Osteoblast (primary cell): ENCODE measurements around the gene PDZRN3. TPM values are rescaled to one million over a fixed set of nuclear protein-coding genes. Genes with fewer than 3 reads are reported as not detected.

Experiments used
- DNase-seq: peaks from one replicate; pipeline ENCODE4 v3.0.0; 2011; ENCODE audit warnings: low spot score, mixed read lengths; ENCODE audit not compliant: insufficient read length; ENCODE audit errors: missing footprints
- H2AFZ ChIP-seq: 2 replicates; pipeline ENCODE4 v1.6.0; 2011; ENCODE audit warnings: mild to moderate bottlenecking, low read length
- H3K27ac ChIP-seq: 2 replicates; pipeline ENCODE4 v1.5.1; 2011; ENCODE audit warnings: mild to moderate bottlenecking, low read depth, low read length, moderate library complexity
- H3K27me3 ChIP-seq: 2 replicates; pipeline ENCODE4 v1.6.0; 2012; ENCODE audit warnings: mild to moderate bottlenecking, control low read depth, inconsistent platforms, low read length, moderate library complexity; ENCODE audit not compliant: insufficient read depth
- H3K36me3 ChIP-seq: 2 replicates; pipeline ENCODE4 v1.5.1; 2011; ENCODE audit warnings: mild to moderate bottlenecking, low read length, control low read depth, moderate library complexity; ENCODE audit not compliant: insufficient read depth
- H3K4me1 ChIP-seq: 2 replicates; pipeline ENCODE4 v1.5.1; 2011; ENCODE audit warnings: mild to moderate bottlenecking, low read length, control low read depth, moderate library complexity; ENCODE audit not compliant: insufficient read depth
- H3K4me2 ChIP-seq: 2 replicates; pipeline ENCODE4 v1.6.0; 2011; ENCODE audit warnings: mild to moderate bottlenecking, low read length; ENCODE audit not compliant: insufficient read depth
- H3K4me3 ChIP-seq: fragments of 200-600 bp; sonication (generic); 3 replicates; pipeline ENCODE4 v1.5.1; 2012; ENCODE audit warnings: mild to moderate bottlenecking, low read length, inconsistent platforms; ENCODE audit not compliant: insufficient read depth
- H3K79me2 ChIP-seq: 2 replicates; pipeline ENCODE4 v1.6.0; 2012; ENCODE audit warnings: mild to moderate bottlenecking, low read length, control low read depth, inconsistent platforms; ENCODE audit not compliant: insufficient read depth
- H3K9me3 ChIP-seq: 2 replicates; pipeline ENCODE4 v1.5.1; 2011; ENCODE audit warnings: low read depth, low read length, control low read depth
- H4K20me1 ChIP-seq: 2 replicates; pipeline ENCODE4 v1.6.0; 2012; ENCODE audit warnings: mild to moderate bottlenecking, low read length, control low read depth; ENCODE audit not compliant: insufficient read depth
- total RNA-seq: library from RNA; depleted of rRNA; stranded (reverse); fragments of >200 nt; gene quantifications from 2 replicates; pipeline ENCODE4 v1.2.3, GENCODE V29; 2012
- TF ChIP-seq, protein P1 (sequence below): IDR thresholded peaks from 2 replicates; pipeline ENCODE4 v1.5.1; 2011; ENCODE audit warnings: mild to moderate bottlenecking, low read depth, low read length, moderate library complexity; ENCODE audit errors: extremely low read depth

Gene PDZRN3
- total RNA-seq, 1 donor = 26.4 TPM

DNA sequence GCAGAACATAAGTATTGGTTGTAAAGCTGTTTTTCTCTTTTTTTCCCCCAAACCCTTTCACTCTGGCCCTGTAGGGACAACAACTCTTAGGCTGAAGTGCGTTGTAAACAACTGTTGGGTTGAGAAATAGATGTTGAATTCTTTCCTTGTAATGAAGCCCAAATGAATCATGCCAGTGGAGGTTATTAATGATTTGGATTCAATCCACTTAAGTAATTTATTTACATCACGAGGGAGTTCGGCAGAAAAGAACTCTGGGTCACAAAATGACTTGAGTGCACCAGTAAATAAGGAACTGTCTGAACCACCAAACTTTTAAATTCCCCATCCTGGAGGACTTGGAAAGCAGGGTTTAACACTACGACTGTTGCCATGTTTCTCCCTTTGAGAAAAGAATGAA, 218.9 kb downstream of the PDZRN3 start:
- Histone ChIP-seq H3K4me3 (no peak overlapping the region), H3K27me3 (no peaks in the 10 kb centered on the region), H3K27ac (no peak overlapping the region), H2AFZ (no peak overlapping the region), H3K36me3 (no peaks in the 10 kb centered on the region), H3K4me1 (peaks cover 8% of the 10 kb centered on the region), H3K9me3 (no peaks in the 10 kb centered on the region), H4K20me1 (peaks cover 8% of the 10 kb centered on the region), H3K4me2 (no peak overlapping the region), H3K79me2 (no peaks in the 10 kb centered on the region)
- TF ChIP-seq, protein P1, sequence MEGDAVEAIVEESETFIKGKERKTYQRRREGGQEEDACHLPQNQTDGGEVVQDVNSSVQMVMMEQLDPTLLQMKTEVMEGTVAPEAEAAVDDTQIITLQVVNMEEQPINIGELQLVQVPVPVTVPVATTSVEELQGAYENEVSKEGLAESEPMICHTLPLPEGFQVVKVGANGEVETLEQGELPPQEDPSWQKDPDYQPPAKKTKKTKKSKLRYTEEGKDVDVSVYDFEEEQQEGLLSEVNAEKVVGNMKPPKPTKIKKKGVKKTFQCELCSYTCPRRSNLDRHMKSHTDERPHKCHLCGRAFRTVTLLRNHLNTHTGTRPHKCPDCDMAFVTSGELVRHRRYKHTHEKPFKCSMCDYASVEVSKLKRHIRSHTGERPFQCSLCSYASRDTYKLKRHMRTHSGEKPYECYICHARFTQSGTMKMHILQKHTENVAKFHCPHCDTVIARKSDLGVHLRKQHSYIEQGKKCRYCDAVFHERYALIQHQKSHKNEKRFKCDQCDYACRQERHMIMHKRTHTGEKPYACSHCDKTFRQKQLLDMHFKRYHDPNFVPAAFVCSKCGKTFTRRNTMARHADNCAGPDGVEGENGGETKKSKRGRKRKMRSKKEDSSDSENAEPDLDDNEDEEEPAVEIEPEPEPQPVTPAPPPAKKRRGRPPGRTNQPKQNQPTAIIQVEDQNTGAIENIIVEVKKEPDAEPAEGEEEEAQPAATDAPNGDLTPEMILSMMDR = no peak
- DNase-seq = no peak

DNA sequence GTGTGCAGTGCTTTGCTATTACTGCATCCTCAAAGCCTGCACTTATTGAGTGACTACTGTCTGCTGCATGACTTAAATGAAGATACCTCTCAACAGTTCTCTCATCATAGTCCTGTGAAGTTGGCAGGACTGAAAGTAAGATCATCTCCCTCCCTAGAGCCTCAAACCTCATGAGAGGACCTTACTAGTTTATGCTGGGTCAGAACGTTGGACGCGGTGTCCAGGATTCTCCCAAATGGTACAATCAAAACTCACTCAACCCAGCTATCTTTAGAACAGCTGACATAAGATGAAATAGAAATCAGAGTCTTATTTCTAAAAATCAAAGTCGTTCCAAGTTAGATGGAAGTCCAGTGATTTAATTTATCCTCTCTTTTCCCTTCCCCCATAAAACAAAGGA, 219.7 kb downstream of the PDZRN3 start:
- Histone ChIP-seq H3K4me2 (no peak overlapping the region), H2AFZ (no peak overlapping the region), H4K20me1 (peaks cover 8% of the 10 kb centered on the region), H3K4me3 (no peak overlapping the region), H3K27ac (no peak overlapping the region), H3K4me1 (peaks cover 8% of the 10 kb centered on the region), H3K9me3 (no peaks in the 10 kb centered on the region), H3K27me3 (no peaks in the 10 kb centered on the region), H3K36me3 (no peaks in the 10 kb centered on the region), H3K79me2 (no peaks in the 10 kb centered on the region)
- TF ChIP-seq, protein P1 = no peak
- DNase-seq = no peak

DNA sequence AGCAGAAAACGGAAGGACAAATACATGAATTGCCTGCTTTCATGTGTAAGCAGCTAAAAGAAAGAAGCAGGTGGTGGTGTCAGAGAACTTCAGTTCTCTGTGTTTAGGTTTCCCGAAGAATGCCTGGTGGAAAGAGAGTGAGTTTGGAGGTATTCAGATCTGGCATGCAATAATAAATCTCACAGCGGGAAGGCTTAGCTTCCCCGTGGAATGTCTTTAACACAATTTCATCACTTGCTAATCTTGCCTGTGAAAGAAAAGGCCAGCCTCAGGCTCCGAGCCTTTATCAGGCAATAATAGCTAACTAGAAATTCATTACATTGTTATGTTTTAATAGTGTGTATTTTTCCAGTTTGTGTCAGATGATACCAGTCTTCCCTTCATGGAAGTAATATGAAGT, 220.3 kb downstream of the PDZRN3 start:
- Histone ChIP-seq H3K9me3 (no peaks in the 10 kb centered on the region), H3K4me1 (peaks cover 5% of the 10 kb centered on the region), H3K4me3 (no peak overlapping the region), H2AFZ (no peak overlapping the region), H3K79me2 (no peaks in the 10 kb centered on the region), H4K20me1 (peaks cover 8% of the 10 kb centered on the region), H3K27me3 (no peaks in the 10 kb centered on the region), H3K4me2 (no peak overlapping the region), H3K27ac (no peak overlapping the region), H3K36me3 (no peaks in the 10 kb centered on the region)
- TF ChIP-seq, protein P1 = no peak
- no peak for DNase-seq

DNA sequence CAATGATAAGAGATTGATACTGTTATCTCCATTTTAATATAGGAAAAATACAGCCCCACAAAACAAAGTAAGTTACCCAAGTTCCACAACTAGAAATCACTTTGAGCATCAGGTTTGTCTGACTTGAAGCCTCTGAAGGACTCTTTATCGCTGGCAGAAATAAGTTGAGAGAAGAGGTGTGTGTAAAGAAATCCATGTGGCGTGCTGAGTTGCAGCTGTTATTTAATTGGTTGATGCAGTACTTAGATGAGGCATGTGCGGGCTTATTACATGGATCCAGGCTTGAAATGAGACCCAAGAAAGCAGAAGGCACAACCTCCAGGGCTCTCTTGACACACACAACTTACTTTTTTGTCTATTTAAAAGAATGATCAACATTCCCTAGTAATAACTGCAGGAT, 221.3 kb downstream of the PDZRN3 start:
- no peaks in the 10 kb centered on the region for H3K4me1 ChIP-seq

More for the DNA sequence above, 221.3 kb downstream of the PDZRN3 start:
- Histone ChIP-seq H3K27me3 (no peaks in the 10 kb centered on the region), H4K20me1 (peaks cover 4% of the 10 kb centered on the region), H3K27ac (no peak overlapping the region), H3K4me2 (no peak overlapping the region), H3K36me3 (no peaks in the 10 kb centered on the region), H2AFZ (no peak overlapping the region), H3K9me3 (no peaks in the 10 kb centered on the region), H3K4me3 (no peak overlapping the region), H3K79me2 (no peaks in the 10 kb centered on the region)
- TF ChIP-seq, protein P1 = no peak
- no peak for DNase-seq
